HCEC 1CT (cell line): ENCODE results near the gene PCSK7.

Experiments
- DNase-seq: peaks from one replicate; pipeline ENCODE4 v3.0.0-alpha.2; 2017

The PCSK7 gene

DNA sequence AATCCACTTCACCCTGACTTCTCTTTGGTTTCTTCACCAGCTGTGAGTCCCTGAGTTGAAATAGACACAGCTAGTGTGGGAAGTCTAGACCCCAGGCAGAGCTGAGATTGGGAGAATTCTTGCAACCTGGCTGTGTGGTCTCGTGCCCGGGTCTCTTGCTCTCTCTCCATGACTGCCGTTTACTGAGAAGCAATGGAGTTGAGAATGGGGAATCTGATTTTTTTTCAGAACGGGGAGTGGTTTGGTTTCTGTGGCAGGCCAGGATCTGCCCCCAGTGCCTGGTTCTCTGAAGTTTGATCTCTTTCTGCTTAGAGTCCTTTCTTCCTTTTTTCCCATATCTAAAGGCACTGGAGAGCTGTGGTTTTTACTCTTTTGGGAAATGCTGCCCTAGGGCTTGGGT, 51.9 kb downstream of the PCSK7 start:
- DNase-seq = no peak

DNA sequence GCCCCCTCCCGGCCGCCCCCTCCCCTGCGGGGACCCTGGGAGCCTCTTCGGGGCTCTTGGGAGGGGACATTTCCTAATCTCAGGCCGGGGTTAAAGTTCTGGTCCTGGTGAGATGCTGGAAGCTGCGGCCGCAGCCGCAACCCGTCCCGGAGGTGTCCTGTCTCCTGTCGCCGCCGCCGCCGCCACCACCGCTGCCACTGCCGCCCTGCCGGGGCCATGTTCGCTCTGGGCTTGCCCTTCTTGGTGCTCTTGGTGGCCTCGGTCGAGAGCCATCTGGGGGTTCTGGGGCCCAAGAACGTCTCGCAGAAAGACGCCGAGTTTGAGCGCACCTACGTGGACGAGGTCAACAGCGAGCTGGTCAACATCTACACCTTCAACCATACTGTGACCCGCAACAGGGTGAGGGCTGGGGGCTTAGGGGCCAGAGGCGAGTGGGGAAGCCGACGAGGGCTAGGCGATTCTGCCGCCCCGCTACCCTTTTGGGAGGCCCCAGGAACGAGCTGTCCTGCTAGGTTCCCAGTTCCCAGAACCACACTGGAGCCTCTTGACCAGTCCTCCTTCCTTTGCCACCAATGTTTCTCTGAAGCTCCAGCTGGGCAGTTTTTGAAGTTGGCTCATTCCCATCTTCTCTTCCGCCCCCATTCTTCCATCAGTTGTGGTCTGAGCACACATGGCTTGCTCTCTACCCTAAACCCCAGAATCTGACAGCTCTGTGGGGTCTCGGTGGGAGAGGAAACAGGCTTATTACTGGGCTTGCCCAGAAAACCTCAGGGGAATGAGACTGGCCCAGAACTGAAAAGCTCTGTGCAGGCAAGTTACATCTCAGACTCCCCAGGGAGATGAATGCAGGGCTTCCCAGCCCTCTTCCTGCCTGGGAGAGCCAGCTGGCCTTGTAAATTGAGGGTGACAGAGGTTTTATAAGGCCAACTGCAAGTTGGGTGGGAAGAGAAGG, 52.5 kb downstream of the PCSK7 start:
- no peak for DNase-seq

DNA sequence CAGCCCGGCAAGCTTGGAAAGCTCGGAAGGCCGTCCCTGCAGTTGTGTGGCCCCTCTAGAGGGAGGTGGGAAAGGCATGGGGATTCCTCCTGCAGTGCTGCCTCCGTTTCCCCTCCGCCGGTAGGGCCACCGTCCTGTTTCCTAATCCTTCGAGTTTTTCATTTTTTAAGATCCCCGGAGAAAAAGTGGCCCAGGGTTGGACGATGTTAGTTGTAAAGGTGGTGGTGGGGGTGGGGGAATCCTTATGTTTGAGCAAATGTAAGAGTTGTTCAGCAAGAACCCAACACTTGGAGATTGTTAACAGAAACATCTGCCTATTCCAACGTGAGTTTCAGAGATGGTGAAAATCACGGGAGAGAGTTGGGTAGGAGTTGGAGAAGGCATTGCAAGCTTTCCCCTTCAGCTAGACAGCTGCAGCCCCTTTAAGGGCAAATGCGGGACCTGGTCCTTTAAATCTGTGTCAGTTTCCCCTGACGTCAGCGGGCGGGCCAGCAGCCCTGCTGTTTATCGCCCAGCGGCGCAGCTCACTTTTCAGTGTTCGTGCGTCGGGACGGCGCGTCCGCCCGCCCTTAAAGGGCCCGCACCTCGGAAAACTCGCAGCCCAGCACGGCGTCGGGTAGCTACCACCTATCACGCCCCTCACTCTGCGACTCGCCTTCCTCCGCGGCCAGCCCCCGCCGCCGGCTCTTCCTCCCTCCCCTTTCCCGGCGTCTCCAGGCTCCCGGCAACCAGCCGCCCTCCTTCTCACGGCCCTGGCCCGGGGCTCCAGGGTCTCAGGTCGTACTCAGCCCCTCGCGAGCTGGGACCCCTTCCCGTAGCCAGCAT, 53.5 kb downstream of the PCSK7 start, which contains the start of gene SIDT2:
Gene SIDT2 (plus strand): TSS at position 534 of the 825 bp plus-strand sequence. CDS start 521 bp downstream, outside the sequence.
- DNase-seq = peak; percentile 89

DNA sequence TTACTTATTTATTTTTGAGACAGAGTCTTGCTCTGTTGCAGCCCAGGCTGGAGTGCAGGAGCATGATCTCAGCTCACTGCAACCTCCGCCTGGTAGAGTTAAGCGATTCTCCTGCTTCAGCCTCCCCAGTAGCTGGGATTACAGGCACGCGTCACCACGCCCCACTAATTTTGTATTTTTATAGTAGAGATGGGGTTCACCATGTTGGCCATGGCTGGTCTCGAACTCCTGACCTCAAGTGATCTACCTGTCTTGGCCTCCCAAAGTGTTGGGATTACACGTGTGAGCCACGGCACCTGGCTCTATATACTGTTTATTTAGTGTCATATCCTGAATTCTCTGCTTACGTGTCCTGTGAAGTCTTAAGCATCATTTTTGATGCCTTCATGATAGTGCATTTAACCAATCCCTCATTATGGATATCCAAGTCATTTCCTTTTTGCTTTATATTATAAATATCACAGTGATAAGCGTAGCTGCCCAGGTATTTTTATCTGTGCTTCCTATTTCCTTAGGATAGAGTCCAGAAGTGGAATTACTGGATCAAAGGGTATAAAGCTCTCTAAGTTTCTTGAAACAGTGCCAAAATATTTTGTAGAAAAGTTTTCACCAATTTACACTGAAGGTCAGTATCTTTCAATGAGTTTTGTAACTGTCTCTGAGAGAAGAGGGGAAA, 54.2 kb downstream of the PCSK7 start:
- no peak for DNase-seq

DNA sequence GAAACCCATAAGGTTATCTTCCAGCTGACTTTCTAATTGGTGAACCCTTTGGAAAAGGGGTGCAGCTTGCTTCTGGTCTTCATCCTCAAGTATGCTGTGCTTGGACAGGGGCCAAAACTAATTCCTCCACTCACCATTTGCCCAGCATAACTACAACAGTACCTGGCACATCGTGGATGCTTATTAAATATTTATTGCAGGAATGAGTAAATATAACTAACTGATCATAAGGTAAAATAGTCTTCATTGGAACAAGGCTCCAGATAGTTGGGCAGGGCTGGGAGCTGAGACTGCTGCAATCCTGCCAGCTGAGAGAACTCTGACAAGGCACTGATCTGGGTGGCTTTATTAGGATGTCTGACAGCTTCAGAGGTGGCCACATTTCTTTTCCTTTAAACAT, 55.7 kb downstream of the PCSK7 start:
- DNase-seq = no peak

DNA sequence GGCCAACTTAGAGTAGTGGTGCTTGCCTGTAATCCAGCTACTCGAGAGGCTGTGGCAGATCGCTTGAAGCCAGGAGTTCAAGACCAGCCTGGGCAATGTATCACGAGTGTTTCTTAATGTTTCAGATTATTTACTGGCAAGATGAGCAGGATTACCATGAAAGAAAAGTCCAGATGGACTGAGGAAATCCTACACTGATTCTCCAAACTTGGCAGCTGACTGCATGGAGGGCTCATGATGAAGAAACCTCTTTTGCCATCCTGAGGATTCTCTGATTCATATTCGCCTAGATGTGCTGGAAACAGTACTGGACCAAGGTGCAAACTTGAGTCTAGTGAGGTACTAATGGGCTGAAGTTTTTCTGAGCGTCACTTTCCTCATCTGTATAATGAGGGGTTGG, 56.1 kb downstream of the PCSK7 start:
- no peak for DNase-seq

DNA sequence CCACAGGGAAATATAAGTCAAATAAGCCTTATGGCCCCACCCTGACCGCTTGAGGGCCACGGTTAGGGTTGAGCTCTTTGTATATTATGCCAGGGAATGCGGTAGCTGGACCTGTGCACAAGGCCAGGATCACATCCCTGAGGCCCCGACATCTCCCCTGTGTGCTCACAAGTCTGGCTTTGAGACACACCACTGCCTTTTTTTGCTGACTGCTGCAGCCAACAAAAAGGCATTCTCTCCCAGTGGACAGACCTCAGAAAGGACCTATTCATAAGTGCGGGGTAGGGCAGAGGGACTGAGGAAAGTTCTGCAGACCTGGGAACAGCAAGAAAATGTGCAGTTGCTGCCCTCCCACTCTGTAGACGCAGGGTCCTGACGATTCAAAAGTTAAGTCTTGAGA, 56.8 kb downstream of the PCSK7 start:
- DNase-seq = no peak

DNA sequence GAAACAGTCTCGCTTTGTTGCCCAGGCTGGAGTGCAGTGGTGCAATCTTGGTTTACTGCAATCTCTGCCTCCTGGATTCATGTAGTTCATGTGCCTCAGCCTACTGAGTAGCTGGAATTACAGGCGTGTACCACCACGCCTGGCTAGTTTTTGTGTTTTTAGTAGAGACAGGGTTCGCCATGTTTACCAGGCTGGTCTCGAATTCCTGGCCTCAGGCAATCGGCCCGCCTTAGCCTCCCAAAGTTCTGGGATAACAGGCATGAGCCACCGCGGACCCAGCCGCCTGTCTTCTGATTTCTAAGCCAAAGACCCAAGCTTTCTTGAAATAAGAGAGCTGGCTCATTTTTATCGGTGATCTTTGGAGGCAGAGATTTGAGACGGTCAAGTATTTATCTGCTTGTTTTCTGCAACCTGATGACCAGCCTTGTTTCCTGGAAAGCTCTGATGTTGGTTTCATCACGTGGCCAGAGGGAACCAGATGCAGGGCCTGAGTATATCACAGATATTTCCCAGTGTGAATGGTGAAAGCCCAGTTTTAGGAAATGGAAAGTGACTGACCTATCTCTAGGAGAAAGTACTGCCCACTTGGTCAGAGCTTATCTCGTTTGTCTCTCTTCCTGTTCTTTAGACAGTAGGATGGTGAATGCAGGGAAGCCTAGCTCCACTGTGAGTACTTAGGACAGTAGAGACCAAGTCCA, 59.0 kb downstream of the PCSK7 start:
- no peak for DNase-seq

DNA sequence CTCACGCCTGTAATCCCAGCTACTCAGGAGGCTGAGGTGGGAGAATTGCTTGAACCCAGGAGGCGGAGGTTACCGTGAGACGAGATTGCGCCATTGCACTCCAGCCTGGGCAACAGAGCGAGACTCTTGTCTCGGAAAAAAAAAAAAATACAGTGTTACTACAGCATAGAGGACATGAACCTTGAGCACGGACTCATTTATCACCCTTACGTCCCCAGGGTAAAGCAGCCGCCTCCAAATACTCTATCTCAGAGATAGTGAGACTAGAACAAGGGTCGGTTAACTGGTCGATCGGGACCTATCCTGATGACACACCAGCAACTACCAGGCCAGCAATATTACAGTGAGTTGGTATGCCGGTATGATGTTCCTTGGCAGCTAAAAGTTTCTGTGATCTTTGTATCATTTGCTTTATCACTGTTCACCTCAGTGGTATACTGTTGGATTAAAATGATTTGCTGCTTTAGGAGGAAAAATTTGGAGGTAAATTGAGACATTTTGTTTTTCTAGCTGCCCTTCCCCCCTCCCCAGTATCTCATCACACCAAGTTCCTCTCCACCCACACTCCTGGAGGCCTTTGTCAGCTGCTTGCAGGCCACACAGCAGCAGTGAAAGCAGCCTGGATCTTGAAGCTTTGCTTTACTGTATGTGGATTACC, 60.3 kb downstream of the PCSK7 start:
- DNase-seq = no peak

DNA sequence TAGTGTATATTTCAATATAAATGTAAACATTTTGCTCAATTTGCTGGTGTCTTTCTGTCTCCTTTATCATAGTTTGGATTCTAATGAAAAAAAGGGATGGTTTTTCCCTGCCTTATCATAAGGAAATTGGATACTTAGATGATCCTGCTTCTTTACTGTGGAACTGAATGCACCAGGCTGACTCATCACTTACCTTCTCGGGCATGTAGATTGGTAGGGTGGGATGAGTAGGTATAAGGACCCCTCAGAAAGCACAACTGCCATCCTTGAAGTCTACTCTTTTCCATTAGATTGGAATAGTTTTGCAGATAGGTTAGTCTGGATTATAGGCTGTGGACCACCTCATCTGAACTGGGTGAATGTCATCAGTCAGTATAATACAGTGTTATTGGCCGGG, 60.9 kb downstream of the PCSK7 start:
- no peak for DNase-seq

DNA sequence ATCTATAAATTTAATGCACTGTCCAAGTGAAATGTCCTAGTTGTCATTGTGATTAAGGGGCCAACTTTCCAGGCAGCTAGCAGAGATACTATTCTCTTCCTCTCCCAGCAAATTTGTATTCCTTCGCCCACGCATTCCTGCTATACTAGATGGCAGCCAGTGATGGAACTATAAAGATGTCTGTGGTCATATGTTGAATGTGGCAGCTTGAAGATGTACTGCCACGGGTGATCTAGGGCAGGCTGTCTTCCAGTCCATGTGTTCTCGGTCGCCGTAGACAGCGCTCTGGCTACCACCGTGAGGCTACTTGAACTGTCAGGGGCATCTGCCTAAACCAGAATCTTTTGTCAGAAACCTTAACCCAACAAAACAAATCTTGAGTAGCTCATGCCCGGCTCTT, 61.7 kb downstream of the PCSK7 start:
- no peak for DNase-seq

DNA sequence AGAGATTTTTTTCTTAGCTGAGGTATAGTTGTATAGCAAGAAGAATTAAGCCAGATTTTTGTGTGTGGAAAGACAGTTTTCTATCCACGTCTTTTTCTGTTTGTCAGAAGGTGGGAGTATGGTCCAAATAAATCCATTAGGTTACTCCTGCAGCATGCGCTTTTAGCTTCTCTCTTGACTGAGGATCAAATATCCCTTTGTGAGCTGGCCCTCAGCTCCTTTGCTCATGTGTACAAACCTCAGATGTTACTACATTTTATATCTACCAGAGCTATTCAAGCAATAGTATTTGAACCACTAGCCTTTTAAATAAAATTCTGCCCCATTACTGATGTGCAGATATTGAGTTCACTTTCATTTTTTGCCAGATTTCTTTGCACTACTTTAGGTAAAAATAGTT, 62.1 kb downstream of the PCSK7 start:
- DNase-seq = no peak

DNA sequence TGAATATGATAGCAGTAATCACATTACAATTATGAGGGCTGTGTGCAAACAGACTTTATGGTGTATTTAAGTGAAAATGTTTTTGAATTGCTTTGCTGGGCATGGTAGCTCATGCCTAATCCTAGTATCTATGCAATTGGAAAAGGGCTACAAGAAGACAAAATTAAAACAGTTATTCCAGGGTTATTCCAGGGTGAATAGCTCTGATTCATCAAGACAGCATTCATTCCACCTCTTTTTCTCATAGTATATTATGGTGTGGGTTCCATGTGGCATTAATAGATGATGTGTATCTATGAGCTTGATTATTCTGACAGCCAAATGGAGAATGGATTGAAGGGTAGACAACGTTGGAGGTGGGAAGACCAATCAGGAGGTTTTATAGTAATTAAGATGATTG, 65.4 kb downstream of the PCSK7 start:
- DNase-seq = no peak

DNA sequence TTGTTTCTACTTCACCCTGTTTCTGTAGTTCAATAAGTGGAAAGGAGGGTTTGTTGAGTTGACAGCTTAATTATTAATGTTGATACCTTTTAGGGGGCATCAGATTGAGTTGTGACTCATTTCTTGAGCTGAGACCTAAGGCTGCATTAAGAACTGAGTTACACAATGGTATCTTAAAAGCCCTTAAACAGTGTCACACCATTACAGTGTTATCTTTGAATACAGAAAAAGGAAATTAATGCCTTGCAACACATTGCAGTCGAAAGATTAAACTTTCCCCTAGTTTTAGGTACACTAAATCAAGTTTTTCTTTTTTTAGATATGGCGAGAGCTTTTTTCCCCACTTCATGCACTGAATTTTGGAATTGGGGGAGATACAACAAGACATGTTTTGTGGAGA, 71.0 kb downstream of the PCSK7 start:
- DNase-seq = no peak

DNA sequence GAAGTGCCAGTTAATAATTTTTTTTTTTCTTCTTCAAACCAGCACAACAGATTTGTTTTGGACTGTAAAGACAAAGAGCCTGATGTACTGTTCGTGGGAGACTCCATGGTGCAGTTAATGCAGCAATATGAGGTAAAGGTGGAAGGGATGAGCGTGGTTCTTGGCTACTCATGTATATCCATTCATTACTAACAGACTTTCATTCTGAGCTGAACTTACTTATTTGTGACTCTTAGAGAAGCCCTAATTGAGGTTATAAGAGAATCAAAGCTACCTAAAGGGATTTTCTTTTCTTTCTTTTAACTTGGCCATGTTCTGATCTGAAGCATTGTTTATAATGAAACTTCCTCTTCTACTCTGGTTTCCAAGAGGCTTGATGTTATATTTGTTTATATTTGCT, 72.0 kb downstream of the PCSK7 start:
- no peak for DNase-seq

DNA sequence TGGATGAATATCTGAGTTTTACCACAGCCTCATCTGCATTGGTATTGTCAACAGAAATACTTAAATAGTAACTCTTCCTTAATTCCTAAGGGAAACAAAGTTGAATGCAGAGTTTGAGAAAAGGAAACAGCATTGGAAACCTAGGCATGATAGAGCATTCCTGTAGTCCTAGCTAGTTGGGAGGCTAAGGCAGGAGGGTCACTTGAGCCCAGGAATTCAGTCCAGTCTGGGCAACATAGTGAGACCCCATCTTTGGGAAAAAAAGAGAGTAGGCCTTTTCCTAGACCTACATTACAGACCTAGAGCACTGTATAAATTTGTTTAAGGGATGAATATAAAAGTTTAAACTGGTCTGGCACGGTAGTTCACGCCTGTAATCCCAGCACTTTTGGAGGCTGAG, 74.4 kb downstream of the PCSK7 start:
- no peak for DNase-seq

DNA sequence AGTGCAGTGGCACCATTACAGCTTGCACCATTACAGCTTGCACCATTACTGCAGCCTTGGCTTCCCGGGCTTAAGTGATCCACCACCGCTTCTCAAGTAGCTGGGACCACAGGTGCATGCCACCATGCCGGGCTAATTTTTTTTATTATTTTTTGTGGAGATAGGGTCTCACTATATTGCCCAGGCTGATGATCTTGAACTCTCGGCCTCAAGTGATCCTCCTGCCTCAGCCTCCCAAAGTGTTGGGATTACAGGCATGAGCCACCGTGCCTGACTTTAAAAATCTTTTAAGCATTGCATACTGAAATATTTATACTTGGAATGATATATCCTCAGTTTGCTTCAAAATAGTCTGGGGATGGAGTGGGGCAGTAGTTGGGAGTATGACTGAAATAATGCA, 77.4 kb downstream of the PCSK7 start:
- DNase-seq = no peak
